HCT116 (cell line): ENCODE results near the gene PKIB.

ENCODE experiments used
- ATF3 ChIP-seq: IDR thresholded peaks from 2 replicates; pipeline ENCODE4 v1.6.1; 2012
- CTCF ChIP-seq, 3 experiments: fragments of 200-600 bp in 1 of 3; sonication (generic) in 1 of 3; IDR thresholded peaks in 2 of 3; conservative IDR thresholded peaks in 1 of 3; 2 replicates each; pipeline ENCODE4 v1.5.1; 2012 to 2017; ENCODE audit warnings: low read depth in 2 of 3, low read length in 2 of 3, antibody characterized with exemption in 1 of 3, borderline replicate concordance in 1 of 3, control low read depth in 1 of 3, mild to moderate bottlenecking in 1 of 3, mixed read lengths in 1 of 3, mixed run types in 1 of 3, moderate library complexity in 1 of 3; ENCODE audit not compliant: insufficient read depth in 1 of 3
- EZH2 ChIP-seq: fragments of 200-600 bp; sonication (generic); IDR thresholded peaks from 2 replicates; pipeline ENCODE4 v1.6.1; 2017; ENCODE audit warnings: antibody characterized with exemption, mixed run types
- REST ChIP-seq: IDR thresholded peaks from 2 replicates; pipeline ENCODE4 v1.6.1; 2012; ENCODE audit warnings: low read depth
- YY1 ChIP-seq: IDR thresholded peaks from 2 replicates; pipeline ENCODE4 v1.6.1; 2011; ENCODE audit warnings: low read length, low read depth, moderate library complexity, mild to moderate bottlenecking; ENCODE audit not compliant: insufficient replicate concordance; ENCODE audit errors: extremely low read depth

GRCh38 chr6:122653094-122653493 lies 42.9 kb downstream of the PKIB start:
- TF ChIP-seq CTCF (IDR thresholded peaks at IDR 0.05 in 2 of 3, conservative IDR thresholded peaks at IDR 0.05 in 1 of 3; ENCODE audit: borderline replicate concordance in 1 of 3, insufficient read depth in 1 of 3, low read depth in 2 of 3, low read length in 2 of 3), result no peak
- TF ChIP-seq REST, result no peak
- TF ChIP-seq YY1, result peak; percentile 4
- no peak for TF ChIP-seq EZH2
- TF ChIP-seq ATF3, result no peak
